ENCODE results near the gene FRAS1. TPM values are rescaled to one million over a fixed set of nuclear protein-coding genes. Genes with fewer than 3 reads are reported as not detected.

The FRAS1 gene
- total RNA-seq, 1 experiment from 2014 or later: 13.1 TPM

GRCh38 chr4:78018271-78019049 is 38.7 kb upstream of the FRAS1 start:
- ChIA-PET POLR2A (ENCODE audit: unreplicated experiment) (no interaction called here), CTCF (no interaction called here)
- H3K27ac ChIP-seq: no peak overlapping the region

DNA sequence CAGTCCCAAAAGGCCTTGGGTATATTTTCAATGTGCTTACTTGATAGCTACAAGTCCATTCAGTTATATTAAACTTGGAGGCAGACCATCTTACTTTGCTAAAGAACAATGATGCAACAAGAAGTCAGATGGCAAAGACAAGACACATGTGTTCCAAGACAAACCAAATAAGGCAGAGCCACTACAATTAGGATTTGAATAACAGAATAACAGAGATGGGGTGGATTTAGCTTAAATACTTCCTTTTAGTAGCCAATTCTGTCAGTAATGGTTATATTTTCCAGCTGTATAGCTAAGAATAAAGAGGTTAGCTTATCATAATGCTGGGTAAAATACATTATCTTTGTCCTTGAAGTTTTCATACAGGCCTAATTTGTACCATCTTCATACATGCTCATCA is 37.7 kb upstream of the FRAS1 start:
- Histone ChIP-seq H3K9me3 (ENCODE audit: insufficient read depth, low read depth) (no peaks in the 10 kb centered on the region), H2AFZ (no peak overlapping the region), H3K4me2 (no peak overlapping the region), H3K9me2 (ENCODE audit: insufficient read depth) (no peaks in the 10 kb centered on the region), H3K27me3 (ENCODE audit: insufficient read depth, low read depth) (no peaks in the 10 kb centered on the region), H3K79me2 (ENCODE audit: low read depth) (no peaks in the 10 kb centered on the region), H3K27ac (no peak overlapping the region), H3K36me3 (ENCODE audit: low read depth) (no peaks in the 10 kb centered on the region), H3K4me3 (no peak overlapping the region), H3K4me1 (replicated peaks; ENCODE audit: insufficient read depth) (no peaks in the 10 kb centered on the region), H4K20me1 (ENCODE audit: insufficient read depth) (no peaks in the 10 kb centered on the region), H3F3A (ENCODE audit: insufficient read depth, low read depth) (no peaks in the 10 kb centered on the region)
- no peak for TF ChIP-seq EZH2 (IDR thresholded peaks at IDR 0.05; ENCODE audit: low read depth)
- no peak for TF ChIP-seq CTCF (conservative IDR thresholded peaks at IDR 0.05)
- DNase-seq: no peak
- no TSS peak for BruUV-seq (replicated peaks)
- ChIA-PET CTCF (no interaction called here), POLR2A (ENCODE audit: unreplicated experiment) (no interaction called here)
- intact Hi-C loops (cut with micrococcal nuclease; ENCODE audit: unreplicated experiment): no loop called here

More at GRCh38 chr4:78018271-78019049, 38.7 kb upstream of the FRAS1 start:
- TF ChIP-seq CTCF (conservative IDR thresholded peaks at IDR 0.05): no peak
- TF ChIP-seq EZH2 (IDR thresholded peaks at IDR 0.05; ENCODE audit: low read depth): no peak
- Histone ChIP-seq H3F3A (ENCODE audit: insufficient read depth, low read depth) (no peaks in the 10 kb centered on the region), H2AFZ (no peak overlapping the region), H3K79me2 (ENCODE audit: low read depth) (no peaks in the 10 kb centered on the region), H3K4me3 (no peak overlapping the region), H3K9me2 (ENCODE audit: insufficient read depth) (no peaks in the 10 kb centered on the region), H3K4me2 (no peak overlapping the region), H3K36me3 (ENCODE audit: low read depth) (no peaks in the 10 kb centered on the region), H3K9me3 (ENCODE audit: insufficient read depth, low read depth) (no peaks in the 10 kb centered on the region), H3K4me1 (replicated peaks; ENCODE audit: insufficient read depth) (no peaks in the 10 kb centered on the region), H4K20me1 (ENCODE audit: insufficient read depth) (no peaks in the 10 kb centered on the region), H3K27me3 (ENCODE audit: insufficient read depth, low read depth) (no peaks in the 10 kb centered on the region)
- BruUV-seq (replicated peaks): no TSS peak
- intact Hi-C loops (cut with micrococcal nuclease; ENCODE audit: unreplicated experiment): no loop called here
- DNase-seq: no peak

DNA sequence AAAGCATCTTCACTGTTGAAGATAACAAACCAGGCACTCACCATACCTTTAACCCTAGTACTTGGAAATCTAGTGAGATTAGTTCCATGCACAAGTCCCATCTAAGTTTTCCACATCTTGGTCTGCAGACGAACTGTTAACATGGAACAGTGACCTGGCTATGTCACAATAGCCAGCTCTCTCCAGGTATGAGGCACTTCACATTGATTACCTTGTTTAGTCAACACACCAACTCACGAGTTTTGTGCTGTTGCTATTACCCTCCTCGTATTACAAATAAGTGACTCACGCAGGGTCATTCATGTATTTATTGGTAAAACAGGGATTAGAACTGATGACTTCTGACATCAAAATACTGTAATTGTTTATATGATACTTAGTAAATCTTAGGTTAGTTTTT is 36.4 kb upstream of the FRAS1 start:
- DNase-seq: no peak
- Histone ChIP-seq H3K9me3 (ENCODE audit: insufficient read depth, low read depth) (no peaks in the 10 kb centered on the region), H3K36me3 (ENCODE audit: low read depth) (no peaks in the 10 kb centered on the region), H3K27me3 (ENCODE audit: insufficient read depth, low read depth) (no peaks in the 10 kb centered on the region), H3K27ac (no peak overlapping the region), H3K4me2 (no peak overlapping the region), H3K4me1 (replicated peaks; ENCODE audit: insufficient read depth) (no peaks in the 10 kb centered on the region), H4K20me1 (ENCODE audit: insufficient read depth) (no peaks in the 10 kb centered on the region), H3K4me3 (no peak overlapping the region), H3K79me2 (ENCODE audit: low read depth) (no peaks in the 10 kb centered on the region), H2AFZ (no peak overlapping the region), H3K9me2 (ENCODE audit: insufficient read depth) (no peaks in the 10 kb centered on the region), H3F3A (ENCODE audit: insufficient read depth, low read depth) (no peaks in the 10 kb centered on the region)
- BruUV-seq (replicated peaks): no TSS peak
- intact Hi-C loops (cut with micrococcal nuclease; ENCODE audit: unreplicated experiment): no loop called here
- ChIA-PET CTCF (interaction anchor here (0.8 kb wide), 1 partner anchor 27 kb away, joined by 3 read pairs; no protein-coding TSS in a partner anchor), POLR2A (ENCODE audit: unreplicated experiment) (no interaction called here)
- no peak for TF ChIP-seq EZH2 (IDR thresholded peaks at IDR 0.05; ENCODE audit: low read depth)
- no peak for TF ChIP-seq CTCF (conservative IDR thresholded peaks at IDR 0.05)
